GM19467 (cell line): ENCODE results near the gene RADIL.

Experiments used
- ATAC-seq: cut with Tn5 transposase; IDR thresholded peaks from one replicate; pipeline ENCODE4 v1.9.1; 2021; ENCODE audit warnings: mild to moderate bottlenecking, moderate library complexity; ENCODE audit not compliant: unreplicated experiment

Gene RADIL

GRCh38 chr7:4833691-4834600 is 49.6 kb downstream of the RADIL start:
- ATAC-seq = no peak

GRCh38 chr7:4833176-4833575 is 50.3 kb downstream of the RADIL start:
- no peak for ATAC-seq

DNA sequence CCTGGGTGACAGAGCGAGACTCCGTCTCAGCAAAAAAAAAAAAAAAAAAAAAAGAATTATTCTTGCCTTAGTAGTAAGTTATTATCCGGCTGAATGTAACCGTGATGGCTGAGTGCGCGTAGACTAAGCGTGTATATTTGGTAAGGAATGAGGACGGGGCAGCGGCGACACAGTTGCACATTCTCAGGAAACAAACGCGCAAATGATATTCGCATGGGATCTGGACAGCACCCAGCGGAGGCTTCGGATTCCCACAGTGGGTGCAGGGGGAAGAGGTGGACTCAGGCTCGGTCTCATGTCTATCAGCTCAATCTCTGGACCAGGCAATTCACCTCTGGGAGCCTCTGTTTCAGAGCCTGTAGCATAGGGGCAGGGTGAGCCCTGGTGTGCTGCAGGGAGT is 50.8 kb downstream of the RADIL start:
- ATAC-seq = no peak

DNA sequence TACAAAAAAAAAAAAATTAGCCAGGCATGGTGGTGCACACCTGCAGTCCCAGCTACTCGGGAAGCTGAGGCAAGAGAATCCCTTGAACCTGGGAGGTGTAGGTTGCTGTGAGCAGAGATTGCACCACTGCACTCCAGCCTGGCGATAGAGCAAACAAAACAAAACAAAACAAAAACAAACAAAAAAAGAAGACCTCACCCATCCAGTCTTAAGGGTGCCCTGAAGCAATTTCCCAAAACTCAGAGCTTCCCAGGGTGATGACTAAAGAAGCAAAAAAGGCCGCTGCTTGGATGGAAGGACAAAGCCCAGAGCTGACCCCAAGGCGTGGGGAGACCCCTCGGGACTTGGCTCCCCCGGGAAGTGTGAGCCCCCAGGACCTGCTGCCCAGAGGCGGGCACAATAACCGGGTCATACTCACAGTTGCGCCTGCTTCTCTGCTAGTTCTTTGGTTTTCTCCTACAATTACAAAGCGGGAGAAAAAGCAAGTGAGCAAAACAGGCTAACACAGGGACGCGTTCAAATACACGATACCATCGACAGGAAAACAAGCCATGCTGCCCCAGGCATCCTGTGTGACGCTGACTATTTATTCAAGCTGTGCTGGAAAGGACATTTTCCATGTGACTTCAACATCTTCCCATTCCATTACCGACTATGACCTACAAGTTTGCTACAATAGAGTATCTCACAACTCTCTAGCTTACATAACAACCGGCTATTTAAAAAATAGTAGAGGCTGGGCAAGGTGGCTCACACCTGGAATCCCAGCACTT is 51.6 kb downstream of the RADIL start:
- ATAC-seq = no peak

GRCh38 chr7:4830176-4830575 is 53.3 kb downstream of the RADIL start:
- no peak for ATAC-seq

GRCh38 chr7:4828720-4829383 is 54.7 kb downstream of the RADIL start:
- no peak for ATAC-seq

GRCh38 chr7:4825081-4825480 is 58.4 kb downstream of the RADIL start:
- ATAC-seq = no peak

DNA sequence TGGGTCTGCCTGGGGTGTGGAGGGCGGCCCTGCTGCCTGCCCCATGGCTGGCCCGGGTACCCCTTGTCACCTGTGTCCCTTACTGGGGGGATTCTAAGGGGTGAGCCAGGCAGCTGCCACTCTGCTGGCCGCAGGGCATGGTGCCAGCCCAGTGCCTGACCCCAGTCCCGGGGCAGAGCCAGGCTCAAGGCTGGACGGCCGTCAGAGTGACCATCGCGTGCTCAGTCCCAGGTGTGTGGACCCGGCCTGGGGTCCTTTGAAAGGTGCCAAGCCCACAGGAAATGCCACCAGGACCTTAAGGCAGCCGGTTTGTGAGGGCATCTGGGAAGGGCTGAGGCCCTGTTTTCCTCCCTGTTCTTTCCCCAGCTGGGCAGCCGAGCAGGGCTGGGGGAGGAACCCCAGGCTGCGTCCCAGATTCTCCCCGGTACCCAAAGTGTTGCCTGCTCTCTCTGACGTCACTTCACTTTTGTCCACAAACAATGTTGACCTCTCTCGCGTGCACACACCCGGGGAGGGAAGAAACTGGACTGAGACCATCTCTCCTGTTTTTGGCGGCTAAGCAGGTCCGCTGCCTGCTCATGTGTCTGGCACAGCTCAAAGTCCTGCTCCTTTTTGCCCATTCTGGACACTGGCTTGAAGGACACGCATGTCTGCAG is 59.3 kb downstream of the RADIL start:
- ATAC-seq = no peak

GRCh38 chr7:4823441-4824119 is 59.9 kb downstream of the RADIL start:
- no peak for ATAC-seq

DNA sequence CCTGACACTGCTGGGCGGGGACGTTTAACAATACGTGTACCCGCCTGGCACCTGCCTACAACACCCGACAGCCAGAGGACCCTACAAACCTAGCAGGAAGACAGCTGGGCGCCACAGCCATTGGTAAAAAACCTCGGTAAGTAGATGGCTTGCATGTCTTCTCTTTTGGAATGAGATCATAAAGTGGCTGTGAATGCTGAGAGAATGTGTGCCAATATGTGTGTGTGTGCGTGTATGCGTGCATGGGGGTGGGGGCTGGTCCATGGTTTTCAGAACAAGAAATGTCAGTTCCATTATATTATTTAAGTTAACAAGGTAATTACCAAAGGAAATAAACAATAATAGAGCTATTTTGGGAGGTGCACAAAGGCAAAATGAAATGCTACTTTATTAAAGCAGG is 60.8 kb downstream of the RADIL start:
- no peak for ATAC-seq

DNA sequence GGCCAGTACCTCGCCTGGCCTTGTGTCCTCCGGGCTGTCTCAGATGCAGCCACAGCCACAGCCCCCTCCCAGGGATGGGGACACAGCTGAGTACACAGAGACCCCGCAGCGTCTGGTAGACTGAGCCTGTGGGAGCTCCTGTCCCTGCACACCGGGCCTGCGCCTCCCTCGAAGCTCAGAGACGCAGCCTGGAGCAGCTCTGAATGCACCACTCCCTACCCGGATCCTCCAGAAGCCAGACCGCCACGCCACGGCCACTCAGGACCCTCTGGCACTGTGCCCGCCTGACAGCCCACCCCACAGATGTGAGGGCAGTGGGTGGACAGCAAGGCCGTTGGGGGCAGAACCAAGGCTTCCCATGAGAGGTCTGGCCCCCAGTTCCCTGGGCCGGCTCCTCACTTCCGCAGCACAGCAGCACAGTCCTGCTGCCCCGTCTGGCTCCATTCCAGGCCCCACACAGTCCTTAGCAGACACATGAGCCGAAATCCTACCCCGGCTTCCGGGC is 62.5 kb downstream of the RADIL start:
- no peak for ATAC-seq

- no peak for ATAC-seq
These were observed 63.0 kb downstream of the RADIL start for GRCh38 chr7:4820405-4820966.

GRCh38 chr7:4819560-4820404 is 63.7 kb downstream of the RADIL start:
- no peak for ATAC-seq

DNA sequence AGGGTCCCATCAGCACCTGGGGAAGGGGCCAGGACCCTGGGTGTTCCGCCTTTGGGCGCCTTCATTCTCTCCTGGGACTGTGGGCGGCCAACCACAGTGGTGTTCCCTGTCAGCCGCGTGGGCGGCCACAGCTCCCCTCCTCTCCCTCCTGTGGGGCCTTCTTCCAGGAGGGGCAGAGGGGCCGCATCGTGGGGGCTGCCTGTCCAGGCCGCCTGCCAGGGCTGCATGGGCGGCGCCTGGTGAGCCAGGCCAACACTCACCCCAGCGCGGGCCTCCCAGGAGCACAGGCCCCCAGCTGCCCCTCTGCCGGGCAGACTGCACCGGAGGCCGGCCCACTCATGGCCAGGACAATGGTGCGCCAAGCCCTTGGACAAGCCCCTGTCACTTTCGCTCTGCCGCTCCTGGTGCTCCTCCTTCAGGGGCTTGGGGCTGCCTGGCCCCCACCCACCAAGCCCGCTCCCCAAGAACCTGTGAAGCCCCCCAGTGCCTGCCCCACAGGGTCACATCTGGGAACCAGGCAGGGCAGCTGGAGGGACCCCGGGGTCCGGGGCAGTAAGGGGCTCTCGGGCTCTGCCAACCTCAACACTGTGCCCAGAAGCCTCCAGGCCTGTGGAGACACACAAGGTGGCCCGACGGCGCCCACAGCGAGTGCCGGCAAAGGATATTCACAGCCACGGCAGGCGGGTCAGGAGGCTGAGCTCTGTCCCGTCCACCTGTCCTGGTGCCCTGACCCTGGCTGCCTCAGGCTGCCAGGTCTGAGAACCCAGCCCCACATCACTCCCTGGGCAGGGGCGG is 65.3 kb downstream of the RADIL start:
- ATAC-seq = no peak

GRCh38 chr7:4817178-4817901 is 66.2 kb downstream of the RADIL start:
- no peak for ATAC-seq

DNA sequence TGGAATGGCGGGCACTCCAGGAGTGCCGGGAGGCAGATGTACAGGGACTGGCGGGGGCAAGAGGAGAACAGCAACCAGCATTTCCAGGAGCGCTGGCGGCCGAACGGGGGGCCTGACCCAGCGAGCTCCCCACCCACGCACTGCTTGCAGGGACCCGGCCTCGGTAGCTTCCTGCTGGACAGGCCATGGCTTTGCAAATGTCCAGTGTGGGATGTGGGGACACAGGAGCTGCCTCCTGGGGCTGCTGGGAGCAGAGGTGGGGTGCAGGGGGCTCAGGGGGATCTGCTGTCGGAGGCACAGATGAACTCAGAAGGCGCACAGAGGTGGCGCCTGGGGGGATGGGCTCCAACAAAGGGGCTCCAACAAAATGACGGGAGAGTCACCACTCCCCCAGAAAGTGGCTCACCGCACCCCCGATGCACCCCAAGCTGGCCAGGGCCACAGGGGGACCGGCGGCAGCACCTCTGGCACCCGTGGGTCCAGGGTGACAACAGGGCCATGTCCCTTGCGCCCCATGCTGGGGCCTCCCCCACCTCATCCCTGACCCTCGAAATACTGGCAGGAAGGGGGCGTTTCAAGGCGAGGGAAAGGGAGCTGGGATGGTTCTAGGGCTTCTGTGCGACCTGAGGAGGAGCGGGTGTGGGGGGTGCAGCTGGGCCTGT is 67.0 kb downstream of the RADIL start:
- ATAC-seq = no peak
